ENCODE measurements around the gene UROS. TPM values are rescaled to one million over a fixed set of nuclear protein-coding genes. Genes with fewer than 3 reads are reported as not detected.

UROS gene
- total and polyA plus RNA-seq, 2 donors (not counting 3 experiments of a cell fraction or from before 2014, with no cell fraction given) = 38.4 to 42.0 TPM

DNA sequence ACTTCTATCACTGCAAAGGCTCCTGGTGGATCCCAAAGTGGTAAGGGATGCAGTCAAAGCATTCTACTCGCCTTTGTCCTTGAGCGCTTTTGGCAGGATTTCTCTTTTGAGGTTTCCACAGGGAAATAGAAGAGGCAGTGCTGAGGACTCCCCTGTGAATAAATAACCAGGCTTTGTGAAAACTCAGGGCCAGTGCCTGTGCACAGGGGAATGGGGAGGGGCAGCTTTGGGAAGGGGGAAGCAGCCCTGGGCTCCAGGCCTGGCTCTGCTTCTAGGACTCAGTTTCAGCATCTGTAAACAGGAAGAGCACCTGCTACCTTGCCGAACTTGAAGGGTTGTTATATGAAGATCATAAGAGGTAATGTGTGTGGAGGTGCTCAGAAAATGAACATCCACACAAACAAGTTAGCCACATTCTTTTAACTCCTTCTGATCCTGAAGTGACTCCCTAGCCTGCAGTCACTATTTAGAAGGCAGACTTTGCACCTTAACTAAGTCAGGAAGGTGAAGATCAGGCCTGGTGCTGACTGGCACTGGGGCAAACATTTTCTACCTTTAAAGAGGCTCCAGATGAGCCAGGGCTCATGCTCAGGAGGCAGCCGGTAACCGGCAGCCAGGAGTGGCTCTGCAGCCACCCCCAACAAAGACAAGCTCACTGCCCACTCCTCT, 24.9 kb downstream of the UROS start:
- no TSS peak for BruUV-seq (replicated peaks)
- Histone ChIP-seq H3K9me1 (replicated peaks; ENCODE audit: control insufficient read depth, extremely low read depth, insufficient read depth, low read length) (no peaks in the 10 kb centered on the region), H4K20me1 (replicated peaks; ENCODE audit: control insufficient read depth, extremely low read depth, insufficient read depth, low read length) (no peaks in the 10 kb centered on the region), H3K27me3 (ENCODE audit: control insufficient read depth in 2 of 2, insufficient read depth in 2 of 2, low read length in 2 of 2) (no peaks in the 10 kb centered on the region), H2AFZ (ENCODE audit: low read depth, low read length) (no peak overlapping the region), H3K79me2 (ENCODE audit: control insufficient read depth, insufficient read depth, low read length) (no peaks in the 10 kb centered on the region), H3K36me3 (ENCODE audit: control insufficient read depth in 2 of 2, extremely low read depth in 1 of 2, insufficient read depth in 2 of 2, low read length in 2 of 2) (peaks cover 2 to 17% of the 10 kb centered on the region in 2 experiments), H3K9ac (replicated peaks; ENCODE audit: extremely low read depth, insufficient read depth, low read length) (no peak overlapping the region), H3K4me1 (ENCODE audit: control insufficient read depth, extremely low read depth, insufficient read depth, low read length) (no peaks in the 10 kb centered on the region), H3K4me3 (replicated peaks in 1 of 3; ENCODE audit: insufficient read depth in 1 of 3, low read depth in 1 of 3, low read length in 3 of 3) (no peak overlapping the region), H3K4me2 (ENCODE audit: insufficient read depth, low read length) (no peak overlapping the region), H3K9me3 (replicated peaks; ENCODE audit: control insufficient read depth, insufficient read depth, low read length) (no peaks in the 10 kb centered on the region), H3K27ac (ENCODE audit: insufficient read depth, low read depth, low read length) (no peak overlapping the region)
- POLR2A ChIA-PET = no interaction called here
- dilution Hi-C loops (cut with MboI; ENCODE audit: extremely low pct_ligation_motif_present, low sequenced_read_pairs) (no loop called here), intact Hi-C loops (cut with micrococcal nuclease) (no loop called here)
- FAIRE-seq (no peak), DNase-seq (ENCODE audit: low read depth, low spot score) (no peak)
- CTCF ChIA-PET = no interaction called here
- TF ChIP-seq MAX (IDR thresholded peaks at IDR 0.05; ENCODE audit: insufficient read depth, insufficient read length) = no peak
- TF ChIP-seq, protein P1, sequence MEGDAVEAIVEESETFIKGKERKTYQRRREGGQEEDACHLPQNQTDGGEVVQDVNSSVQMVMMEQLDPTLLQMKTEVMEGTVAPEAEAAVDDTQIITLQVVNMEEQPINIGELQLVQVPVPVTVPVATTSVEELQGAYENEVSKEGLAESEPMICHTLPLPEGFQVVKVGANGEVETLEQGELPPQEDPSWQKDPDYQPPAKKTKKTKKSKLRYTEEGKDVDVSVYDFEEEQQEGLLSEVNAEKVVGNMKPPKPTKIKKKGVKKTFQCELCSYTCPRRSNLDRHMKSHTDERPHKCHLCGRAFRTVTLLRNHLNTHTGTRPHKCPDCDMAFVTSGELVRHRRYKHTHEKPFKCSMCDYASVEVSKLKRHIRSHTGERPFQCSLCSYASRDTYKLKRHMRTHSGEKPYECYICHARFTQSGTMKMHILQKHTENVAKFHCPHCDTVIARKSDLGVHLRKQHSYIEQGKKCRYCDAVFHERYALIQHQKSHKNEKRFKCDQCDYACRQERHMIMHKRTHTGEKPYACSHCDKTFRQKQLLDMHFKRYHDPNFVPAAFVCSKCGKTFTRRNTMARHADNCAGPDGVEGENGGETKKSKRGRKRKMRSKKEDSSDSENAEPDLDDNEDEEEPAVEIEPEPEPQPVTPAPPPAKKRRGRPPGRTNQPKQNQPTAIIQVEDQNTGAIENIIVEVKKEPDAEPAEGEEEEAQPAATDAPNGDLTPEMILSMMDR (IDR thresholded peaks at IDR 0.05; ENCODE audit: extremely low read depth in 1 of 2, insufficient read depth in 1 of 2, low read depth in 1 of 2, low read length in 2 of 2) = no peak
- TF ChIP-seq EZH2 (IDR thresholded peaks at IDR 0.05; ENCODE audit: borderline replicate concordance, low read depth, low read length, severe bottlenecking) = no peak
- no peak for TF ChIP-seq MYC (IDR thresholded peaks at IDR 0.05; ENCODE audit: low read depth, low read length)

GRCh38 chr10:125797424-125797823, 25.6 kb downstream of the UROS start:
- CTCF ChIA-PET = no interaction called here
- dilution Hi-C loops (cut with MboI; ENCODE audit: extremely low pct_ligation_motif_present, low sequenced_read_pairs) (no loop called here), intact Hi-C loops (cut with micrococcal nuclease) (no loop called here)
- Histone ChIP-seq H2AFZ (ENCODE audit: low read depth, low read length) (no peak overlapping the region), H4K20me1 (replicated peaks; ENCODE audit: control insufficient read depth, extremely low read depth, insufficient read depth, low read length) (no peaks in the 10 kb centered on the region), H3K9me3 (replicated peaks; ENCODE audit: control insufficient read depth, insufficient read depth, low read length) (no peaks in the 10 kb centered on the region), H3K4me2 (ENCODE audit: insufficient read depth, low read length) (no peak overlapping the region), H3K36me3 (ENCODE audit: control insufficient read depth in 2 of 2, extremely low read depth in 1 of 2, insufficient read depth in 2 of 2, low read length in 2 of 2) (peaks cover 2 to 22% of the 10 kb centered on the region in 2 experiments), H3K9me1 (replicated peaks; ENCODE audit: control insufficient read depth, extremely low read depth, insufficient read depth, low read length) (no peaks in the 10 kb centered on the region), H3K27me3 (ENCODE audit: control insufficient read depth in 2 of 2, insufficient read depth in 2 of 2, low read length in 2 of 2) (no peaks in the 10 kb centered on the region), H3K27ac (ENCODE audit: insufficient read depth, low read depth, low read length) (no peak overlapping the region), H3K9ac (replicated peaks; ENCODE audit: extremely low read depth, insufficient read depth, low read length) (no peak overlapping the region), H3K4me3 (replicated peaks in 1 of 3; ENCODE audit: insufficient read depth in 1 of 3, low read depth in 1 of 3, low read length in 3 of 3) (no peak overlapping the region), H3K4me1 (ENCODE audit: control insufficient read depth, extremely low read depth, insufficient read depth, low read length) (no peaks in the 10 kb centered on the region), H3K79me2 (ENCODE audit: control insufficient read depth, insufficient read depth, low read length) (no peaks in the 10 kb centered on the region)
- POLR2A ChIA-PET = no interaction called here
- no peak for TF ChIP-seq POLR2AphosphoS5 (IDR thresholded peaks at IDR 0.05; ENCODE audit: insufficient read depth, low read depth, low read length)
- TF ChIP-seq JUN (IDR thresholded peaks at IDR 0.05; ENCODE audit: borderline replicate concordance, insufficient read depth, insufficient read length, low read depth) = no peak
- no peak for TF ChIP-seq FOS (IDR thresholded peaks at IDR 0.05; ENCODE audit: borderline replicate concordance, insufficient read depth, low read length)
- no peak for TF ChIP-seq EZH2 (IDR thresholded peaks at IDR 0.05; ENCODE audit: borderline replicate concordance, low read depth, low read length, severe bottlenecking)
- TF ChIP-seq, protein P1 (IDR thresholded peaks at IDR 0.05; ENCODE audit: extremely low read depth in 1 of 2, insufficient read depth in 1 of 2, low read depth in 1 of 2, low read length in 2 of 2) = no peak
- no peak for TF ChIP-seq MAX (IDR thresholded peaks at IDR 0.05; ENCODE audit: insufficient read depth, insufficient read length)
- TF ChIP-seq MYC (IDR thresholded peaks at IDR 0.05; ENCODE audit: low read depth, low read length) = no peak
- no peak for TF ChIP-seq GATA2 (IDR thresholded peaks at IDR 0.05; ENCODE audit: insufficient read depth, insufficient read length, low read depth, low read length)
- BruUV-seq (replicated peaks) = no TSS peak
- DNase-seq (ENCODE audit: low read depth, low spot score) (no peak), FAIRE-seq (no peak)

Data from endothelial cell of umbilical vein (primary cell).